Stimulated activated CD8-positive, alpha-beta memory T cell treated with anti-CD3 and anti-CD28 coated beads, Interleukin-15, amount 100 ng/mL, for 48 hours (primary cell): Measurements from ENCODE around the gene ANKRD31.
A peak's percentile ranks its signal among the peaks of the same experiment; 100 is the strongest.

Experiments
- DNase-seq, 2 donors: peaks; one replicate each; pipeline ENCODE4 v3.0.0-alpha.2; 2020; ENCODE audit warnings: low read depth in 2 of 2

Gene ANKRD31

DNA sequence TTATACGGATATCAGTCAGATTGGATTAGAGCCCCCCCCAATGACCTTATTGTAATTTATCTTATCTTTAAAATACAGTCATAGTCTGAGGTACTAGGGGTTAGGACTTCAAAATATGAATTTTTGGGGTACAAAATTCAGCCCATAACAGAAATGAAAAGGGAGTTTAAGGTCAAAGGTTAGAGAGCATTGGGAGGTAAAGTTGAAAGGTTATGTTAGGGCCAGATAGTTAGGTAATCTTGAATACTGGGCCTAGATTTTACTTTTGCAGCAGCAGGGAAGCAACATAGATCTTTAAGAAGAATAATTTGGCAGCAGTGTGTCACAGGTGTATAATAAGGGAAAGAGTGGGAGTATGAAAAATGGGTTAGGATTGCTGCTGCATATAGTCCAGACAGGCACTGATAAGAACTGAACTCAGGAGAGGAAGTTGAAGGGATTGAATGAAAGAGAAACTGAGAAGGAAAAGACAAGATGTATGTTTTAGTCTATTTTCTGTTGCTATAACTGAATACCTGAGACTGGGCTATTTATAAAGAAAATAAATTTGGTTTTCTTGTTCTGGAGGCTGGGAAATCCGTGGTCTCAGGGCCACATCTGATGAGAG lies 173.7 kb downstream of the ANKRD31 start:
- DNase-seq, result no peak

DNA sequence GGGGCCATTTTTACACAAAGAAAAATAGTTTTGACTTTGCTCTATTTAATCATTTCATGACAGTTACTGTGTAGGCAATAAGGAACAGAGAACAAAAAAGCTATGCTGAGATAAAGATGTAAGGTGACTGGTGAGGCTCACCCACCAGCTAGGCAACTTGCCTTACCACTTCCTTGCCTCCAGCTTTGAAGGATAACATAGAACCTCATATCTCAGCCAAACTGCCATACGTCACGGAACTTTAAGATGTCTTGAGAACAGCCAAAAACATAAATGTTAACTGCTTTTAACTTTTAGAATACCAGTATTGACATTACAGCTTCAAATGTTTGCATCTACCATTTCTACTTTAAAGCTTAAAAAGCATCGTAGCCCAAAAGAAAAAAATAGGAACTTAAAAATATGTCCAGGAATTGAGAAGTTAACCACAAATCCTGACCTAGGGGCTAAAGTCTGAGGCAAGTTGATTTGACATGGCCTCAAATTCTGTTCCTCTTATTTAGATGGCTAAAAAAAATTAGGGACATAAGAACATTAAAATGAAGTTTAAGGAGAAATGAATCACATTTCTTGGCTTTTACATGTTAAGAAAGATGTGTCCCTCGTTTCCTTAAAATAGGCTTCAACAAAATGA lies 176.6 kb downstream of the ANKRD31 start:
- no peak for DNase-seq

DNA sequence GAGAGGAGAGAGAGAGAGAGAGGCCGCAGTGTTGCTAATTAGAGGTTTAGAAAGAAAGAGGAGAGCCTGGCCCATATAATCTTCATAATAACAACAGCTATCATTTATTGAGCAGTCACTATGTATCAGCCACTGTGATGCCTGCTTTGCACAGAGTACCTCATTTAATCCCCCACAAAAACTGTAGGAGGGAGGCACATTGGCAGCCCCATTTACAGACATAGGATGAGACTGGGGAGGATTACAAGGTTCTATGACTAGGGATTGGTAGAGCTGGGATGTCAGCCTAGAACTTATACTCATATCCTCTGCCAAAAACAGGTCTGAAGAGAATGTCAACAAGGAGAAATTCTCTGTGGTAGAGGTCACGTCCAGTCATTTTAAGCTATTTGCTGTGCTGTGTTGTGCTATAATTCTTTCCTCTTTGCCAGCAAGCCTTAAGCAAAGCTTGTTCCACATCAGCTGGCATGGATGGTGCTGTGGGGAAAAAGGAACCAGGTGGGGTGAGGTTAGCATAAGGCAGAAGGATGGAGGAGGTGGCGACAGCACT lies 177.6 kb downstream of the ANKRD31 start:
- no peak for DNase-seq

DNA sequence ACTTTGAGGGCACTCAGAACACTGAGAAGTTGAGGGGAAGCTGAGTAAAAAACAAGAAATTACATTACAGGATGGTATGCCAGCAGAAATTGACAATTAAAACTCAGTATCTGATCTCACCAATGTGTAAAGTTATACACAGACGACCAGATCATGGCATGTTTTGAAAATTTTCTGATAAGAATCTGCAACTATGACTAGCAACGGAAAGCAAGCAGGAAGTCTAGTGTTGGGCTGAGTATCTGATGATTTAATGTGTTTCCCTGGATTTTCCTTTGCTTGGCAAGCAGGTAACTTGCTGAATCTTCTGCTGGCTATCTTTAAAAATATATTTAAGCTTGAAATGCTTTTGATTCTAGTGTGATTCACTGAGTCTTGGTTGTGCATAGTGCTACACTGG lies 179.1 kb downstream of the ANKRD31 start:
- no peak for DNase-seq

DNA sequence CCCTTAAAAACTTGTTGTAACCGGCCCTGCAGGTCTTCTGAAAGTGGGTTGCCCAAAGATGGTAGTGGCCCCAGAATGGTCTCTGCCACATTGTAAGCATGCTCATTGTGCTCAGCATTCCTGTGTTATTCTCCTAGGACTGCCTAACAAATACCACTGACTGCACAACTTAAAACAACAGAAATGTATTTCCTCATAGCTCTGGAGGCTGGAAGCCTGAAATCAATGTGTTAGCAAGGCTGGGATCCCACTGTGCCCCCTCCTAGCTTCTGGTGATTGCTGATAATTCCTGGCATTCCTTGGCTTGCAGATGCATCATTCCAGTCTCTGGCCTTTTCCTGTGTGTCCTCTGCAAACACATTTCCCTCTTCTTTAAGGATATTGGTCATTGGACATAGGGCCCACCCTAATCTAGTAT lies 180.9 kb downstream of the ANKRD31 start:
- no peak for DNase-seq

DNA sequence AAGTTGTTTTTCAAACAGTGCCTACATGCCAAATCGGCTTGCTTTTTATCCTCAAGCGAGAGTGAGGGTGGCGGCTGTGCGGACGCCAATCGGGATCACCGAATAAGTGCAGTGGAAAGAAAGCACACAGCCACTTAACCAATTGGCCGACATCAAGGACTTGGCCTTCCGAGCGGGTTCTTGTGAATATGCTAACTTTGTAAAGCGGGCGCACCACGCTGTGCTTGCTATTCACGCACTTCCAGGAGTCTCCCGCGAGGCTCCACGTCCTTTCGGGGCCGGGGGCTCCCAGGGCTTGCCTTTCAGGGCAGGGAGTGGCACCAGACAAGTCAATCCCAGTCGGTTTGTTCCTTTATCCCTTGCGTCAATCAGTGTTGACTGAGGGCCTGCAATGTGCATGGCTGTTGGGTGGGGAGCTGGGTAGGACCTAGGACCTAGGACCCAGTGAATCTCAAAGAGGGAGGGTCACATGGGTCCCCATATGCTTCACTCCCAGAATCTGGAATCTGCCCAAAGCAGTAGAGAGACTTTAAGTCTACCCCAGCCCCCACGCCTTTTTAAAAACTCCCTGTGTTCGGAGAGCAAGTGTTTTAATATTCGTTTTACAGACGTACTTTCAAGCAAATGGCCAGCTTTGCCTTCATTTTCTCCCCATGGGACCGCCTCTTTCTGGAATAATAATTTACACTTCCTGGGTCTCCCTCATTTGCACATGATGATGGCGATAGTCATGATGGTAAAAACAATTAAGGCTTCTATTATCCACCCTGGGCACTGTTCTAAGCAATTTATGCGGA lies 182.3 kb downstream of the ANKRD31 start:
- no peak for DNase-seq

DNA sequence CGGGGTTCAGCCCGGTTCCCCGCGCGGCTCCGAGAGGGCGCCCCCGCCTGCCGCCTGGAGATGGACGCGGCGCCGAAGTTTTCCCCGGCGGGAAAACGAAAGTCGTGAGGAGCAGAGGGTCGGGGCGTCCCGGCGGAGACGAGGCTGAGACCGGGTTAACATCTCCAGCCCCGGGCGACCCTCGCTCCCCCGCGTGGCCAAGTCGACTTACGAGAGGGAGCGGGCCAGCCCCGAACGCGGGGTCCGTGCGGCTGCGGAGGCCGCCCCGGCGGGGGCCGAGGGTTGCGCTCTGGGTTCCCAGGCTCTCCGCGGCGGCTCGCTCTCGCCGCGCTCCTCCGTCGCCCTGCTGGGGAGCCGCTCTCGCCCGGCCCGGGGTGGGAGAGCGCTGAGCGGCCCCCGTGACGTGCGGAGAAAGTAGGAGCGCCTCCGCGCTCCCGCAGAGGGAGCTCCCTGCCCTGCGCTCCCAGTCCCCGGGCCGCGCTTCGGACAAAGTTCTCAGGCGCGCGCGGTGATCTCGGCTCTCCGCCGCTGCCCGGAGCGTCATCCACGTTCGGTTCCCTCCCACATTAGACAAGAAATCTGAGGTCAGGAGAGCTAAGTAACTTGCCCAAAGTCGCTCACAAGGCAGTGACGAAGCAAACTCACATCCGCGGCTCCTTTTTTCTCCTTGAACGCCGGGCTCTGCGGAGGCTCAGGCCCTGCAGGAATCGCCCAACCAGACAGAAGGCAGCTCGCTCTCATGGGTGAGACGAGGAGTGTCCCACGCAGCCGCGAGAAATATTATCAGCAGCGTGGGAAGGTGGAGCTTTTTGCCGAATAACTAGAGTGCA lies 183.2 kb downstream of the ANKRD31 start:
- DNase-seq, result peak in 1 of 2 donors; percentile 49

DNA sequence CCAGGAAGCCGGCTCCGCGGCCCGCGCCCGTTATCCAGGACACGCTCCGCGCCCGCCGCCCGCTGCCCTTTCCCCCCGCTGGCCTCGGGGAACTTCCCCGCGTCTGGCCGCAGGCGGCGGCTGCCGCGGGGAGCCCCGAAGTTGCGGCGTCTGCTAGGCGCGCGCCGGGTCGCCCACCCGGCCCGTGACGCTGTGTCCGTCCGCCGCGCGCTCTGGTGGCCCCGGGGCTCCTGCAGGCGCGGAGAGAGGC lies 183.7 kb downstream of the ANKRD31 start:
- DNase-seq, result no peak

DNA sequence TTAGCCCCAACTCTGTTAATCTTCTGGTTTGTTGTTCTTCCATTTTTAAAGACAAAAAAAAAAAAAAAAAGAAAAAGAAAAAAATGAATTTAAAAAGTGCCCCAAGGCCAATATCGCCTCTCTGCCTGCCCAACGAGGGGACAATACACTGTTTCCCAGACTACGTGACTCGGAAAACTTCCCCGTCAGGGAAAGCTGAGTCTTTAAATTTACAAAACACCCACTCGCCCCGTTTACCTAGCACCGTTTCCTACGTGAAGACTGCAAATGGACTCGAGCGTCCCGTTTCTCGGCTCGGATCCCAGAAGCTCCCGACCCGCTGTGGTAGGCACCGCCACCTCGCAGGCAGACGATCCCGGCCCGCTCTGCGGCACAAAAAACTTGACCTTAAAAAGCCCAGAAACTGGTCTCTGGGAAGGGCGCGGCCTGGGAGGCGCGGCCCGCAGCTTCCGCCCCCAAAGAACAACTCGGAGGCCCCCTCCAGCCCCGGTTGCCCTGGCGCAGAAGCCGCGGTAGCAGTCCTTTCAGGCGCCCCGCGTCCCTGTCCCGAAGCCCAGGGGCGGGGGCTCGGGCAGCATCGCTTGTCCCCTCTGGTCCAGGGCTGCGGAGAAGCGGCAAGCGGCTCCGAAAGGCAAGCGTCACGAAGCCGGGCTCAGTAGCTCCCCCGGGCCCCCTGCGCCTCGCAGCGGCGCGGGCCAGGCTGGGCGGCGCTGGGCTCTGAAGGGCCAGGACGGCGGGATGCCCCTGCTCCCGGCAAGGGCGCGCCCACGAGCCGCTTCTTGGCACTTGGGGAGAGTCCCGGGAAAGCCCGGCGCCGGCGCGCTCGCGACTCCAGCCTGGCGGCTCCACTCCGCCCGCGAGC lies 184.3 kb downstream of the ANKRD31 start, which contains the start of gene GCNT4:
Gene GCNT4, minus strand, starts transcription at position 367 of the 862 bp plus-strand sequence. CDS start 22,521 bp downstream, outside the sequence.
- peak in 1 of 2 donors; percentile 12 for DNase-seq

DNA sequence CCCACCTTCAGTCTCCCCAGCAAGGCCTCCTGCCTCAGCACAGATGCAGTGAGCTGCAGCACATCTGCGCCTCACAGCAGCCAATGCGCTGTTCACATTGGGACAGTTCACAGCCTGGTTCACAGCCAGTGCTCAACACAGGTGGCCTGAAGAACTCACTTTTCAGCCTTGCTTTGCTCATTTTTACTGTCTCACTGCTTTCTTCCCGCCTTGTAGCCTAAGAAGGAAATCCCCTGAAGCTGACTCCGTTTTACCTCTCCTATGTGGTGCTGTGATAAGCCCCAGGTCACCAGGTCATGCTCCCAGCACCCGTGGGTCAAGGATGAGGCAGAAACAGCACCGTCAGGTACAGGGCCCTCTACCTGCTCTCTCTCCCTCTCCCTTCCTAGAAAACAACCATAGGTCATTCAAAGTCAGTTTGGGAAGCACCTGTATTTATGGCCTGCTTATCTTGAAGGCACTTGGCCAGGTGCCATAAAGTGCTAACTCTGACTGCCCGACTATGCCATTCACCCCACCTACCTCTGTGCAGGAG lies 185.4 kb downstream of the ANKRD31 start:
- DNase-seq, result no peak

DNA sequence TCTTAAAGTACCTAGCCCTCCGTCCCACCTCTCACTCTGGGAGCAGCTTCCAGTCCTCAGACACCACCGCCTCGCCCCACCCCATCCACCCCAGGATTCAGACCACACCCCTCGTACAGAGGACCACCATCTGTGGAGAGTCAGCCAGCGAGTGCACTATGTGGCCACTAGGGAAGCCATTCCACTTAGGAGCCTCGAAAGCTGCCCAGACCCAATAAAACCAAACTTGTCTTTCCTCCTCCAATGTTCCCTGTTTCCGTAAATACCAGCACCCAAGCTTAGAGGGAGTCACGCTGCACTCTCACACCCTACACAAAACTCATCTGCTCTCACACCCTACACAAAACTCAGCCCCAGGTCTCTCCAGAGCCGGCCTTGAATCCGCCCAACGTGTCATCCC lies 186.3 kb downstream of the ANKRD31 start:
- DNase-seq, result no peak

DNA sequence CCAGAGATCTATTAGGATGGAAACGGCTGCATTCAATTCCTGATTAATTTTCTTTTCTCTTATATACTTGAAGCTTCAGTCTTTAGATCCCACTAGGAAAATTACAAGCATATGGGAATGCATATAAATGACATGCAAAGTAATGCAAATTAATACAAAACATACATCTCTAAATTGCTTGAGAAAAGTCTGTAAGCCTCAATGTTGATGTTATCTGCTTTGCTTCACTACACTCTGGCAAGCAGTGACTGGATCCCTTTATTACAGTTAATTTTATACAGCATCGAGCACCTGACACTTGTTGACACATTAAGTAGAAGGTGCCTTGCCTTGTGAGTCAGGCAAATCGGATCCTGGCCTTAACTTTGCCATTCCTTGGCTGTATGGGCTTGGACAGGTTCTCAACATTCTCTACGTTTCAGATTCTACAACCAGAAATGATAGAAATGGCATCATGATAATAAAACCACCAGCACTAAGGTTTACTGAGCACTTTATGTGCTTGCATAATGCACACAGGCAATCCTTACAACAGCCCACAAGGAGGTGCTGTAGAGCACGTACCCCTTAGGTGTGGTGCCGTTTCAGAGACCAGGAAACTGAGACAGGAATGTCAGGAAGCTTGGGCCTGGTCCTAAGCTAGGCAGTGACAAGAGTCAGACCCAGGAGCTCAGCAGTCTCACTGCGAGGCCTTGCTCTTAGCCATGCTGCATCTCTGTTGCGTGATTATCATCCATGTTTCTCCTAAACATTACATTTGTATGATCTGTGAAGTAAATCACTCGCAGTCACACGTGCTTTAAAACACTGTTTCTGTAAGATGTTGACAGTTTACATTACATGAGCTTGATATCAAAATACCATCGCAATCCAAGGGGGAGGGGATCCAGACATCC lies 187.0 kb downstream of the ANKRD31 start:
- DNase-seq, result no peak

DNA sequence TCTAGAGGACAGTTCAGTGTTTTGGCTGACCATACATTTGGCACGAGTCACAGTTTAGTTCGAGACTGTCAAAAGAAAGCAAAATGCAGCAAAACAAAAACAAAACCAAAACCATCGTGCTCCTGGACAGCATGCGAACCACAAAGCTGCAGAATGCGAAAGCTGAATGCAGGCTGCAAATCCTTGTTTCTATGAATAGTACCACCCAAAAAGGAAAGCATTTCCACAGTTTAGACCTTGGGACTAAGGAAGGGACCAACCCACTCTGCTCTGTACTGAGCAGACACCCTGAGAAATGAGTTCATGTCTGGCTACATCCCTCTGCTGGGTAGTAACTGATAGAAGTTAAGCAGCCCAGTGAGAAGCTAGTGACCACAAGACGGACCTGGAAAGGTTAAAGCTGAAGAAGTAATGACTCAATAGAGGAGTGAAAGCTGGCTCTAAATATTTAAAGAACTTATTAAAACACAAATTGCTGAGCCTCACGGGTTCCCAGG lies 188.2 kb downstream of the ANKRD31 start:
- no peak for DNase-seq

DNA sequence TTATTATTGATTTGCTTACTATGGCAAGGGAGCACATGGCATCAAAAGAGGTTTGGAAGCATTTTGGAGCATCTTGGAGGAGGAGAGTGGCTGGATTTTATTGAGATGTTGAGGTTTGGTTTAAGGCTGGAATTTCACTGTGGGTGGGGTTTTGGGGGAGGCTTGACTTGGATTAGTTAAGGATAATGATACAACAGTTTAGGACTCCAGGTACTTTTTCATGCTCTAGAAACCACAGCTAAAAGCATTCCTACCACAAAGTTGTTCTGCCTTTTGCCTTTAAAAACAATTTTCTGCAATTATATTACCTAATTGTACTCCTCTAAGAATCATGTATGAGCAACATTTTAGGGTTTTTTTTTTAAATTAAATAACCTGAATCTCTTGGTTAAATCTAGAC lies 189.3 kb downstream of the ANKRD31 start:
- DNase-seq, result no peak

DNA sequence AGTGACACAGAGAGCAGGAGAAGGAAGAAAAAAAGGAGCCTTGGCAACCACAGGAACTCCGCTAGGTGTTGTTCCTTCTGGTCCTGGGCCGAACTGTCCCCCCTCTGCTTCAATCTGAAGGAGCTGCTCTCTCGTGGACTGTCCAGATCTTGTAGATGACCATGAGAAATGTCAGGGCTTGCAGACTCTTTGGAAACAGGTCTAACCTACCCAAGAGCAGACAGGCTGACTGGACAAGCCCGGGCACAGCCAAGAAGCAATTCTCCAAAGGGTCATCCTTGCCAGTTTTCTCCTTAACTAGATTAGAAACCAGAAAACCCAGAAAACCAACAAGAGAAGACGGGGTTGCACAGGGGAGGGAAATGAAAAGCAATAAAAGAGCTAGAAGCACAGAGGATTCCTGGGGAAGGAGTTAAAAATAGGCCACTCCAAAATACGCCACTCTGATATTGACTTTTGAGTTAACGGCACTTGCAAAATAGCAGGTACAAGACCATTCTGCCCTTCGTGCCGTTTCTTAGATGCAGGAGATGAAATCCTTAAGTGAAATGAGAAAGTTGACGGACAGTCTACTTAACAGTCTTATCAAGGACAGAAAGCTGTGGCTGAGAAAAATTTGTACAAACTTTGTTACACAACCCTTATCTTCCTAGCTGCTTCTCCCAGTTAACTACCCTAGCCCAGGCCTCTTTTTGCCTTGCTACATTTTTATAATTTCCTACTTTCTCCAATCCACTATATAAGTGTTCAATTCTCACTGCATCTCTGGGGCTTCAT lies 190.1 kb downstream of the ANKRD31 start:
- no peak for DNase-seq

DNA sequence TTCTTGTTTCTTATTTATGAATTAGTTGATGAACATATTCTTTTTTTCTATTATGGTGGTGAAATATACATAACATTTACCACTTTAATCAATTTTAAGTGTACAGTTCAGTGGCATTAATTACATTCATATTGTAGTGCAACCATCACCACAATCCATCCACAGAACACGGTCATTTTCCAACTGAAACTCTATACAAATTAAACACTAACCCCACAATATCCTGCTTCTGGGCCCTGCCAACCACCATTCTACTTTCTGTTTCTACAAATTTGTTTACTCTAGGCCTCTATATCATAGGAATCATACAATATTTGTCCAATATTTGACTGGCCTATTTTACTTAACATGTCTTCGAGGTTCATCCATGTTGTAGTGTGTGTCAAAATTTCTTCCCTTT lies 191.6 kb downstream of the ANKRD31 start:
- DNase-seq, result no peak

DNA sequence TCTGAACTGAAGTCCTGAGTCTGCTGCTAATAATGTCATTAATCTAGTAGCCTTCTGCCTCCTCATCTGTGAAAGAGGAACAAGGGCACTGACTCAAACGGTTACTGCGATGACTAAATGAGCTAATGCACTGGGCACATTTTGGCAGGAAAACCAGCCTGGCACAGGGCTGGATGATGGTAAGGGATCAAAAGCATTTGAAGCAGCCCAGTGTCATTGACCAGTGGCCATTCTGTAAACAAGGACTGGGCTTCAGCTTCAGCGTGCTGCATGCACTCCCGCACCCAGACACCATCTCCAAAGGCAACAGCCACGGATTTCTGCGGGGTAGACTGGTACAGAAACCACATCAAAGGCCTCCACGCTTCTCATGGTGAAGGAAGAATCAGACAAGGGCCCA lies 192.3 kb downstream of the ANKRD31 start:
- DNase-seq, result no peak

DNA sequence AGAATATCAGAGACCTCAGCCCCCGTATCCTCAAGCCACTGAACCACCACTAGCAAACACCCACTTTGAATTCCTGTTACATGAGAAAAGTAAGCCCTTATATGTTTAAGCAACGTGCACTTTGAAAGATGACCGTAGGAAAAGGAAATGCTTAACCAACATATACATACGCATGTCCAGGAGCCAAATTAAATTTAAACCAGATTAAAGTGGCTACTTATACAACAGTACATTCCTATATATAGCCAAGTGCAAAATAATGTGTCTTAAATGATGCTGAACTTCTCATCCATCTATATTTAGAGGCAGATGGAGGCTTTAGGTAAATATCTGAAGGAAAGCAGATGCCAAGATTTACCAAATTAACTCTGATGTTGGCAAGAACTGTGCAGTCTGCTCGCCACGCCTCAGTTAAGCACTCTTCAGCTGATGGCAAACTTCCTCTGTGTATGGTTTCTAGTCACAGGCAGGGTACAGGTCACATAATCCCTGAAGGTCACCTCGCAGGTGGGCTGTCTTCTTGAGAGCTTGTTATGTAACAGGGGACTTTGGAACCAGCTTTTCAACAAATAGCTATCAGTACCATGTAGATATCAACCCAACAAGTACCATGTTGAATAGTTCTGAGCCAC lies 192.9 kb downstream of the ANKRD31 start:
- no peak for DNase-seq
